ENCODE results near the gene PPBP. TPM values are rescaled to one million over a fixed set of nuclear protein-coding genes. Genes with fewer than 3 reads are reported as not detected.

PPBP gene
- total and polyA plus RNA-seq, 4 donors = 0.67 to 55.0 (median 1.4) TPM

GRCh38 chr4:73991742-73992000 is 3.7 kb upstream of the PPBP start (continued):
- TF ChIP-seq ATF3 (IDR thresholded peaks at IDR 0.05) (no peak), RAD21 (IDR thresholded peaks at IDR 0.05) (no peak), YY1 (IDR thresholded peaks at IDR 0.05) (no peak)

- no peak for DNase-seq (ENCODE audit: low spot score)
- TF ChIP-seq EGR1 (IDR thresholded peaks at IDR 0.05; ENCODE audit: low read depth in 2 of 2) (no peak), JUND (IDR thresholded peaks at IDR 0.05) (no peak), ZBTB33 (IDR thresholded peaks at IDR 0.05) (no peak), MAX (IDR thresholded peaks at IDR 0.05) (no peak), HNF4G (IDR thresholded peaks at IDR 0.05) (no peak)
- no peak overlapping the region for H3K4me3 ChIP-seq (ENCODE audit: low read depth in 1 of 3, low read length in 3 of 3)
- no peak overlapping the region for H3K27ac ChIP-seq (ENCODE audit: low read depth in 1 of 2, low read length in 2 of 2)
- no peak overlapping the region for H3K9ac ChIP-seq (ENCODE audit: low read depth in 1 of 2, low read length in 2 of 2)
- H3K4me1 ChIP-seq (ENCODE audit: control insufficient read depth in 4 of 4, insufficient read depth in 4 of 4, low read length in 3 of 4) = no peaks in the 10 kb centered on the region
- peaks cover 0 to 6% (median 1%) of the 10 kb centered on the region in 4 donors for H3K27me3 ChIP-seq (ENCODE audit: control insufficient read depth in 4 of 4, insufficient read depth in 4 of 4, low read length in 3 of 4)
- WGBS = 84% methylated on average over 9 of the region's 9 CpGs
- H3K36me3 ChIP-seq (ENCODE audit: control insufficient read depth in 4 of 4, insufficient read depth in 3 of 4, low read depth in 1 of 4, low read length in 3 of 4) = no peaks in the 10 kb centered on the region
- H3K9me3 ChIP-seq (ENCODE audit: control insufficient read depth in 4 of 4, low read length in 3 of 4) = no peaks in the 10 kb centered on the region
Observed at GRCh38 chr4:73990988-73991741, 3.2 kb upstream of the PPBP start.

GRCh38 chr4:73989928-73990327 is 1.9 kb upstream of the PPBP start:
- Histone ChIP-seq H3K9me3 (ENCODE audit: control insufficient read depth in 4 of 4, low read length in 3 of 4) (no peaks in the 10 kb centered on the region), H3K4me3 (ENCODE audit: low read depth in 1 of 3, low read length in 3 of 3) (no peak overlapping the region), H3K9ac (ENCODE audit: low read depth in 1 of 2, low read length in 2 of 2) (no peak overlapping the region), H3K4me1 (ENCODE audit: control insufficient read depth in 4 of 4, insufficient read depth in 4 of 4, low read length in 3 of 4) (no peaks in the 10 kb centered on the region), H3K27me3 (ENCODE audit: control insufficient read depth in 4 of 4, insufficient read depth in 4 of 4, low read length in 3 of 4) (peaks cover 0 to 6% (median 0%) of the 10 kb centered on the region in 4 donors), H3K36me3 (ENCODE audit: control insufficient read depth in 4 of 4, insufficient read depth in 3 of 4, low read depth in 1 of 4, low read length in 3 of 4) (no peaks in the 10 kb centered on the region), H3K27ac (ENCODE audit: low read depth in 1 of 2, low read length in 2 of 2) (no peak overlapping the region)
- DNase-seq (ENCODE audit: low spot score) = no peak
- 81% methylated on average over 5 of the region's 5 CpGs for WGBS
- no peak for TF ChIP-seq HNF4G (IDR thresholded peaks at IDR 0.05)

GRCh38 chr4:73989031-73989430 is 1.0 kb upstream of the PPBP start:
- Histone ChIP-seq H3K4me3 (ENCODE audit: low read depth in 1 of 3, low read length in 3 of 3) (no peak overlapping the region), H3K36me3 (ENCODE audit: control insufficient read depth in 4 of 4, insufficient read depth in 3 of 4, low read depth in 1 of 4, low read length in 3 of 4) (no peaks in the 10 kb centered on the region), H3K9ac (ENCODE audit: low read depth in 1 of 2, low read length in 2 of 2) (no peak overlapping the region), H3K4me1 (ENCODE audit: control insufficient read depth in 4 of 4, insufficient read depth in 4 of 4, low read length in 3 of 4) (no peaks in the 10 kb centered on the region), H3K27ac (ENCODE audit: low read depth in 1 of 2, low read length in 2 of 2) (no peak overlapping the region), H3K9me3 (ENCODE audit: control insufficient read depth in 4 of 4, low read length in 3 of 4) (no peaks in the 10 kb centered on the region), H3K27me3 (ENCODE audit: control insufficient read depth in 4 of 4, insufficient read depth in 4 of 4, low read length in 3 of 4) (peaks cover 0 to 6% (median 0%) of the 10 kb centered on the region in 4 donors)
- WGBS = 65% methylated on average over 3 of the region's 3 CpGs
- DNase-seq (ENCODE audit: low spot score) = no peak
- TF ChIP-seq REST (IDR thresholded peaks at IDR 0.05) (no peak), HNF4G (IDR thresholded peaks at IDR 0.05) (no peak), ZBTB33 (IDR thresholded peaks at IDR 0.05) (no peak), FOXA2 (IDR thresholded peaks at IDR 0.05) (no peak), CTCF (IDR thresholded peaks at IDR 0.05; ENCODE audit: low read depth, low read length, missing input control) (no peak), SP1 (IDR thresholded peaks at IDR 0.05) (no peak), RAD21 (IDR thresholded peaks at IDR 0.05) (no peak), NR2F2 (IDR thresholded peaks at IDR 0.05) (no peak)
